ENCODE measurements around the gene ZFYVE28. TPM values are rescaled to one million over a fixed set of nuclear protein-coding genes. Genes with fewer than 3 reads are reported as not detected.

Gene ZFYVE28
- total RNA-seq, 6 donors from 2014 or later, result 10.8 to 51.3 (median 15.2) TPM

DNA sequence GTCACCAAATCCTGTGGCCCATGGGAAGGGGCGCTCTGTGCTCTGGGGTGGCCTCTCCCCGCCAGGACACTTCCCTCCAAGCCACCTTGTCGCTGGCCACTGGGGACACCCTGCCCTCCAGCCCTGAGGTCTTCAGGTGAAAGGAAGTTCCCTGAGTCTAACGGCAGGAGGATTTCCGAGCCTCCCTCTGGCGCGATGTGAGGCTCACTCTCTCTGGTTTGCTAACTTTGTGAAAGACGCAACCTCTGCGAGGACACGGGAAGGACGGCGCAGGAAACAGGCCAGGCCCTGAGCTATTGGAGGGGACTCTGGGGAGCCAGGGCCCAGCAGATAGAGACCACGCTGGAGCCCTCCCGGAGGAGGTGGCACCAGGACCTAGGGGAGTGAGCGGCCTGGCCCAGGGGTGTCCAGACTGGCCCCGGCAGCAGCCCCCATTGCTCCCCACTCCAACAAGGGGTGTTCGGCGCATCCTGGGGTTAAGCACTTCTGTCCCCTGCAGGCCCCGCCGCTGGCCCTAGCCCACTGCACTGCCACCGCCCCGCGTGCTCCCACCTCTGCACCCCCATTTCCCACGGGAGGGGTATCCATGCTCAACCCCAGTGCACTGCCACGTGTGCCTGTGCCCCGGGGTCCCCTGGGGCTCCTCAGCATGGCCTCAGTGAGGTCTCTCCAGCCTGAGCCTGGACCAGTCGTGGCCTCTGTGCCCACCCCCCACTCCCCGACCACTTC, 84.4 kb downstream of the ZFYVE28 start:
- peak in 1 of 2 donors; percentile 76 for DNase-seq
- peaks cover 0 to 4% (median 0%) of the 10 kb centered on the region in 4 donors for H3K9me3 ChIP-seq
- WGBS, 2 donors, result 80 to 88% methylated on average over 20 to 22 of the region's 28 CpGs
- peaks cover 0 to 20% (median 3%) of the 10 kb centered on the region in 4 donors for H3K36me3 ChIP-seq
- H3K4me3 ChIP-seq, result no peak overlapping the region
- no peak overlapping the region for H3K27ac ChIP-seq
- TF ChIP-seq POLR2AphosphoS5 (IDR thresholded peaks at IDR 0.05) (no peak), POLR2A (IDR thresholded peaks at IDR 0.05) (no peak), EP300 (IDR thresholded peaks at IDR 0.05) (no peak)
- TF ChIP-seq, protein P1, sequence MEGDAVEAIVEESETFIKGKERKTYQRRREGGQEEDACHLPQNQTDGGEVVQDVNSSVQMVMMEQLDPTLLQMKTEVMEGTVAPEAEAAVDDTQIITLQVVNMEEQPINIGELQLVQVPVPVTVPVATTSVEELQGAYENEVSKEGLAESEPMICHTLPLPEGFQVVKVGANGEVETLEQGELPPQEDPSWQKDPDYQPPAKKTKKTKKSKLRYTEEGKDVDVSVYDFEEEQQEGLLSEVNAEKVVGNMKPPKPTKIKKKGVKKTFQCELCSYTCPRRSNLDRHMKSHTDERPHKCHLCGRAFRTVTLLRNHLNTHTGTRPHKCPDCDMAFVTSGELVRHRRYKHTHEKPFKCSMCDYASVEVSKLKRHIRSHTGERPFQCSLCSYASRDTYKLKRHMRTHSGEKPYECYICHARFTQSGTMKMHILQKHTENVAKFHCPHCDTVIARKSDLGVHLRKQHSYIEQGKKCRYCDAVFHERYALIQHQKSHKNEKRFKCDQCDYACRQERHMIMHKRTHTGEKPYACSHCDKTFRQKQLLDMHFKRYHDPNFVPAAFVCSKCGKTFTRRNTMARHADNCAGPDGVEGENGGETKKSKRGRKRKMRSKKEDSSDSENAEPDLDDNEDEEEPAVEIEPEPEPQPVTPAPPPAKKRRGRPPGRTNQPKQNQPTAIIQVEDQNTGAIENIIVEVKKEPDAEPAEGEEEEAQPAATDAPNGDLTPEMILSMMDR (IDR thresholded peaks at IDR 0.05), result no peak
- H3K27me3 ChIP-seq, result no peaks in the 10 kb centered on the region
- no peak for ATAC-seq (ENCODE audit: low FRiP score in 2 of 2)
- peaks cover 0 to 13% (median 8%) of the 10 kb centered on the region in 4 donors for H3K4me1 ChIP-seq

DNA sequence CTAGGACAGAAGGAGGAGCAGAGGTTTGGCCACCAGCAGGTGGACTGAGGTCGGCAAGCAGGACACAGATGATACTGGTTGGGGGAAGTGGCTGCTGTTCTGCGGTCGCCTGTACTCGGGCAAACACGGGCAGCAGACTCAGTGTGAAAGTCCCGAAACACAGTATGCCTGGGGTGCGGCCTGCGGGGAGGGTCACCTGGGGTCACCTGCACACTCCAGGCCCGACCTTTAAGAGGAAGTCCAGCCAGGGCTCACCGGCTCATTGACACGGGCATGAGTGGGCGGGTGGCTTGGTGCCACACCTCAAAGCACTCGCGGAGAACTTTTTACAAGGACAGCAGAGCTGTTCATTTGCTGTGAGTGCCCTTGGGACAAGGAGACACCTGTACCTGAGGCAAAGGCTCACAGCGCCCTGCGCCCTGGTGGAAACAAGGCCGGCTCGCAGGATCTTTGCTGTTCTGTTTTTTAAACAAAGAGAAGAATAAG, 85.0 kb downstream of the ZFYVE28 start:
- no peak for TF ChIP-seq EP300 (IDR thresholded peaks at IDR 0.05)
- TF ChIP-seq POLR2A (IDR thresholded peaks at IDR 0.05), result no peak
- TF ChIP-seq POLR2AphosphoS5 (IDR thresholded peaks at IDR 0.05), result no peak
- TF ChIP-seq, protein P1 (IDR thresholded peaks at IDR 0.05), result no peak
- Histone ChIP-seq H3K4me3 (no peak overlapping the region), H3K27me3 (no peaks in the 10 kb centered on the region), H3K27ac (no peak overlapping the region), H3K9me3 (peaks cover 0 to 11% (median 4%) of the 10 kb centered on the region in 4 donors), H3K4me1 (peaks cover 0 to 13% (median 8%) of the 10 kb centered on the region in 4 donors), H3K36me3 (peaks cover 0 to 17% (median 3%) of the 10 kb centered on the region in 4 donors)
- peak; percentile 68 to 80 for DNase-seq
- ATAC-seq (ENCODE audit: low FRiP score in 2 of 2), result peak; percentile 38 to 62
- 48 to 60% methylated on average over 16 to 18 of the region's 18 CpGs for WGBS, 2 donors

DNA sequence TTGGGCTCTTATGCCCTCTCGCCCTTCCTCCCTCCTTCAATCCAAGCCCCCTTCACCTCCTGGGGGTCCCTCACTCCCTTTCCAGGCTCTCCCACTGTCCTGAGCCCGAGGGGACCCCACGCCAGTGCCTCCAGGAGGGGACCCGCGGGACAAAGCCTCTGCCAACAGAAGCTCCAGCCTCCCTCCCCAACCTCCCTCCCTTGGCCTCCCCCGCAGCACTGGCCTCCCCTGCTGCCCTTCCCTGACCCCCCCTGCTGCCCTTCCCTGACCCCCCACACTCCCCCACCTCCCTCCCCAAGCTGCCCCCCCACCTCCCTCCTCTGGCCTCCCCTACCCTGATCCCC, 85.5 kb downstream of the ZFYVE28 start:
- H3K27ac ChIP-seq, result no peak overlapping the region
- peaks cover 0 to 13% (median 8%) of the 10 kb centered on the region in 4 donors for H3K4me1 ChIP-seq
- no peak for TF ChIP-seq POLR2AphosphoS5 (IDR thresholded peaks at IDR 0.05)
- TF ChIP-seq EP300 (IDR thresholded peaks at IDR 0.05), result no peak
- no peak for TF ChIP-seq POLR2A (IDR thresholded peaks at IDR 0.05)
- TF ChIP-seq, protein P1 (IDR thresholded peaks at IDR 0.05), result no peak
- DNase-seq, result peak in 1 of 2 donors; percentile 44
- H3K9me3 ChIP-seq, result peaks cover 2 to 13% (median 8%) of the 10 kb centered on the region in 4 donors
- H3K27me3 ChIP-seq, result no peaks in the 10 kb centered on the region
- WGBS, 2 donors, result 86 to 90% methylated on average over 6 of the region's 6 CpGs
- H3K36me3 ChIP-seq, result peaks cover 0 to 17% (median 3%) of the 10 kb centered on the region in 4 donors
- ATAC-seq (ENCODE audit: low FRiP score in 2 of 2), result no peak
- no peak overlapping the region for H3K4me3 ChIP-seq

DNA sequence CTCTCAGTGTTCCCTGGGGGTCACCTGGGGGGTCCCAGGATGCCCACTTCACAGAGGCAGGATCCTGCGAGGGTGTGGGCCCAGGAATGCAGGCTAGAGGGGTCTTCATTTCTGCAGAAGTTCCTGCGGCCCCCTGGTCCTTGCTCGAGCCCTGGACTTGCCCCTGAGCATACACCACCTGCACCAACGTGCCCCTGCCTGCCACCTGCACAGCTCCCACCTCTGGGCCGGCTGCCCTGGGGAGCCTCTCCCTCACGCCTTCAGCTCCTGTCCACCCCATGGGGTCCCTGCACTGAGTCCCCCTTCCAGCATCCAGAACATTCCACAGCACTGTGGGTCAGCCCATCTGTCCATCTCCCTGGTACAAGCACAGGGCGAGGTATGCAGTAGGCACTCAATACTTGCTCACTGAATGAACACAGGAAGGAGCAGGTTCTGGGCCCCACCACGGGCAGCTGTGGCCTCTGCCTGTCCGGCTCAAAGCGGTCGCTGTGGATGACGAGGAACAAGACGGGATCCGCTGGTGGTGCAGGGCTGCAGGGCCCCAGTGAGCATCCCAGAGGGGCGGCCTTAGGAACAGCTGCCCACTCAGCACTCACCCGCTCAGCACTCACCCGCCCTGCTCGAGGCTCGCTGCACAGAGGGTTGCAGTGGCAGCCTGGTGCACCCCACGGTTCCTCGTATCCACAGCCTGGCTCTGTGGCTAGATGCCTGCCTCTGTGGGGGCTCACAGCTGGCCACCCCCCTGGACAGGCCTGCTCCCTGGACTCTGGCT, 86.1 kb downstream of the ZFYVE28 start:
- H3K36me3 ChIP-seq, result peaks cover 0 to 15% (median 3%) of the 10 kb centered on the region in 4 donors
- peak; percentile 23 to 26 for ATAC-seq (ENCODE audit: low FRiP score in 2 of 2)
- no peak overlapping the region for H3K4me3 ChIP-seq
- H3K27ac ChIP-seq, result no peak overlapping the region
- peaks cover 0 to 13% (median 8%) of the 10 kb centered on the region in 4 donors for H3K4me1 ChIP-seq
- peak in 1 of 2 donors; percentile 72 for DNase-seq
- H3K9me3 ChIP-seq, result peaks cover 7 to 18% (median 13%) of the 10 kb centered on the region in 4 donors
- no peaks in the 10 kb centered on the region for H3K27me3 ChIP-seq
- TF ChIP-seq POLR2A (IDR thresholded peaks at IDR 0.05) (no peak), EP300 (IDR thresholded peaks at IDR 0.05) (no peak), POLR2AphosphoS5 (IDR thresholded peaks at IDR 0.05) (no peak)
- TF ChIP-seq, protein P1 (IDR thresholded peaks at IDR 0.05), result no peak
- WGBS, 2 donors, result 87 to 91% methylated on average over 6 to 21 of the region's 21 CpGs
